Measurements from ENCODE around the gene ZNF408.

The ZNF408 gene

GRCh38 chr11:46675288-46675851 is 25.5 kb upstream of the ZNF408 start:
- no peak for DNase-seq (ENCODE audit: low read depth)
- no peak for TF ChIP-seq CTCF (IDR thresholded peaks at IDR 0.05; ENCODE audit: insufficient read depth, low read depth, low read length, missing control alignments)

GRCh38 chr11:46675949-46676348 is 24.9 kb upstream of the ZNF408 start:
- DNase-seq (ENCODE audit: low read depth): no peak
- no peak overlapping the region for H3K4me3 ChIP-seq (ENCODE audit: low read depth, low read length)
- no peak for TF ChIP-seq CTCF (IDR thresholded peaks at IDR 0.05; ENCODE audit: insufficient read depth, low read depth, low read length, missing control alignments)

More at GRCh38 chr11:46675288-46675851, 25.5 kb upstream of the ZNF408 start:
- H3K4me3 ChIP-seq (ENCODE audit: low read depth, low read length): no peak overlapping the region

GRCh38 chr11:46676436-46677158 is 24.2 kb upstream of the ZNF408 start:
- no peak for TF ChIP-seq CTCF (IDR thresholded peaks at IDR 0.05; ENCODE audit: insufficient read depth, low read depth, low read length, missing control alignments)
- H3K4me3 ChIP-seq (ENCODE audit: low read depth, low read length): no peak overlapping the region
- DNase-seq (ENCODE audit: low read depth): no peak

GRCh38 chr11:46677169-46677568 is 23.7 kb upstream of the ZNF408 start:
- DNase-seq (ENCODE audit: low read depth): no peak
- TF ChIP-seq CTCF (IDR thresholded peaks at IDR 0.05; ENCODE audit: insufficient read depth, low read depth, low read length, missing control alignments): no peak
- no peak overlapping the region for H3K4me3 ChIP-seq (ENCODE audit: low read depth, low read length)

- no peak for TF ChIP-seq CTCF (IDR thresholded peaks at IDR 0.05; ENCODE audit: insufficient read depth, low read depth, low read length, missing control alignments)
- DNase-seq (ENCODE audit: low read depth): no peak
- H3K4me3 ChIP-seq (ENCODE audit: low read depth, low read length): no peak overlapping the region
Measured at GRCh38 chr11:46677991-46678740, 22.7 kb upstream of the ZNF408 start.

GRCh38 chr11:46678741-46679130 is 22.1 kb upstream of the ZNF408 start:
- DNase-seq (ENCODE audit: low read depth): no peak
- no peak for TF ChIP-seq CTCF (IDR thresholded peaks at IDR 0.05; ENCODE audit: insufficient read depth, low read depth, low read length, missing control alignments)
- H3K4me3 ChIP-seq (ENCODE audit: low read depth, low read length): no peak overlapping the region

Data from GM12865 (cell line).